ENCODE results near the gene PRPF39.

- TF ChIP-seq CTCF (IDR thresholded peaks at IDR 0.05) (no peak), POLR2AphosphoS5 (IDR thresholded peaks at IDR 0.05) (no peak), POLR2A (IDR thresholded peaks at IDR 0.05; ENCODE audit: low read depth) (no peak)
Observed at GRCh38 chr14:45095143-45095542, 11.2 kb downstream of the PRPF39 start.

All from esophagus muscularis mucosa (tissue), 3 donors.